ENCODE data around the gene UBE2L5.

DNA sequence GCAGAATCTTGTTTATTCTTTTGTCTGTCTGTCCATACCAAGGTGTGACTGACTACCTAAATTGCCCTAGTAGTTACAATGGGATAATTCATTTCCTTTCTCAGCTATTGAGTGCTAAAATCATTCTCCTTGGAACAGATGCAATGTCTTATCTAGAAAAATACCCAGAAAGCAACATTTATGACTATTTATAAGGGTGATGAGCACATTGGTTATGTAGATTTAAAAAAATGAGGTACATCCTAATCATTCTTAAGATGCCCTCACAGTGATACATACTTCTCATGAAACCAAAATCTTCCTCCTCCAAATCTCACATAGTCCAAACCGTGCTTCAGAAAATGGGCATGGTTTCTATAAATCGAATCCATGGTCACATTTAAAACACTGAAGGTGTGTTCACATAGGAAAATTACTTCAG is 11.6 kb upstream of the UBE2L5 start:
- TF ChIP-seq EZH2 (IDR thresholded peaks at IDR 0.05; ENCODE audit: borderline replicate concordance, insufficient read depth, low read length, poor library complexity, severe bottlenecking), result no peak
- TF ChIP-seq, protein P1, sequence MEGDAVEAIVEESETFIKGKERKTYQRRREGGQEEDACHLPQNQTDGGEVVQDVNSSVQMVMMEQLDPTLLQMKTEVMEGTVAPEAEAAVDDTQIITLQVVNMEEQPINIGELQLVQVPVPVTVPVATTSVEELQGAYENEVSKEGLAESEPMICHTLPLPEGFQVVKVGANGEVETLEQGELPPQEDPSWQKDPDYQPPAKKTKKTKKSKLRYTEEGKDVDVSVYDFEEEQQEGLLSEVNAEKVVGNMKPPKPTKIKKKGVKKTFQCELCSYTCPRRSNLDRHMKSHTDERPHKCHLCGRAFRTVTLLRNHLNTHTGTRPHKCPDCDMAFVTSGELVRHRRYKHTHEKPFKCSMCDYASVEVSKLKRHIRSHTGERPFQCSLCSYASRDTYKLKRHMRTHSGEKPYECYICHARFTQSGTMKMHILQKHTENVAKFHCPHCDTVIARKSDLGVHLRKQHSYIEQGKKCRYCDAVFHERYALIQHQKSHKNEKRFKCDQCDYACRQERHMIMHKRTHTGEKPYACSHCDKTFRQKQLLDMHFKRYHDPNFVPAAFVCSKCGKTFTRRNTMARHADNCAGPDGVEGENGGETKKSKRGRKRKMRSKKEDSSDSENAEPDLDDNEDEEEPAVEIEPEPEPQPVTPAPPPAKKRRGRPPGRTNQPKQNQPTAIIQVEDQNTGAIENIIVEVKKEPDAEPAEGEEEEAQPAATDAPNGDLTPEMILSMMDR (IDR thresholded peaks at IDR 0.05; ENCODE audit: poor library complexity, severe bottlenecking), result no peak
- TF ChIP-seq, protein P2, sequence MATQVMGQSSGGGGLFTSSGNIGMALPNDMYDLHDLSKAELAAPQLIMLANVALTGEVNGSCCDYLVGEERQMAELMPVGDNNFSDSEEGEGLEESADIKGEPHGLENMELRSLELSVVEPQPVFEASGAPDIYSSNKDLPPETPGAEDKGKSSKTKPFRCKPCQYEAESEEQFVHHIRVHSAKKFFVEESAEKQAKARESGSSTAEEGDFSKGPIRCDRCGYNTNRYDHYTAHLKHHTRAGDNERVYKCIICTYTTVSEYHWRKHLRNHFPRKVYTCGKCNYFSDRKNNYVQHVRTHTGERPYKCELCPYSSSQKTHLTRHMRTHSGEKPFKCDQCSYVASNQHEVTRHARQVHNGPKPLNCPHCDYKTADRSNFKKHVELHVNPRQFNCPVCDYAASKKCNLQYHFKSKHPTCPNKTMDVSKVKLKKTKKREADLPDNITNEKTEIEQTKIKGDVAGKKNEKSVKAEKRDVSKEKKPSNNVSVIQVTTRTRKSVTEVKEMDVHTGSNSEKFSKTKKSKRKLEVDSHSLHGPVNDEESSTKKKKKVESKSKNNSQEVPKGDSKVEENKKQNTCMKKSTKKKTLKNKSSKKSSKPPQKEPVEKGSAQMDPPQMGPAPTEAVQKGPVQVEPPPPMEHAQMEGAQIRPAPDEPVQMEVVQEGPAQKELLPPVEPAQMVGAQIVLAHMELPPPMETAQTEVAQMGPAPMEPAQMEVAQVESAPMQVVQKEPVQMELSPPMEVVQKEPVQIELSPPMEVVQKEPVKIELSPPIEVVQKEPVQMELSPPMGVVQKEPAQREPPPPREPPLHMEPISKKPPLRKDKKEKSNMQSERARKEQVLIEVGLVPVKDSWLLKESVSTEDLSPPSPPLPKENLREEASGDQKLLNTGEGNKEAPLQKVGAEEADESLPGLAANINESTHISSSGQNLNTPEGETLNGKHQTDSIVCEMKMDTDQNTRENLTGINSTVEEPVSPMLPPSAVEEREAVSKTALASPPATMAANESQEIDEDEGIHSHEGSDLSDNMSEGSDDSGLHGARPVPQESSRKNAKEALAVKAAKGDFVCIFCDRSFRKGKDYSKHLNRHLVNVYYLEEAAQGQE (IDR thresholded peaks at IDR 0.05; ENCODE audit: borderline replicate concordance), result no peak
- no peak for TF ChIP-seq RAD21 (conservative IDR thresholded peaks at IDR 0.05)
- no peak for TF ChIP-seq EP300 (conservative IDR thresholded peaks at IDR 0.05; ENCODE audit: poor library complexity, severe bottlenecking)
- TF ChIP-seq SMC3 (conservative IDR thresholded peaks at IDR 0.05; ENCODE audit: poor library complexity), result no peak
- no peak for TF ChIP-seq POLR2AphosphoS5 (IDR thresholded peaks at IDR 0.05)
- TF ChIP-seq TAF1 (IDR thresholded peaks at IDR 0.05; ENCODE audit: low read depth), result no peak

Data from neural cell (in vitro differentiated cells).